Cardiac fibroblast (primary cell): ENCODE data around the gene DYRK1A.
A peak's percentile ranks its signal among the peaks of the same experiment; 100 is the strongest.
"Not testable (repeated sequence)": the region's sequence is repeated elsewhere in the genome, so short reads cannot be mapped to it uniquely, and the experiment has no call there.

Experiments used
- DNase-seq, 2 donors: peaks; one replicate each; pipeline versions ENCODE4 v3.0.0 to v3.0.0-alpha.2; 2010; ENCODE audit warnings: low read depth in 2 of 2
- H3K4me3 ChIP-seq, 2 donors: replicated peaks in 1 of 2; 1 replicate in 1 of 2; 2 replicates in 1 of 2; pipeline ENCODE4 v1.5.1; 2011; ENCODE audit warnings: low read depth in 2 of 2, low read length in 2 of 2, mild to moderate bottlenecking in 2 of 2, moderate library complexity in 1 of 2
- CTCF ChIP-seq: IDR thresholded peaks from one replicate; pipeline ENCODE4 v1.5.1; 2011; ENCODE audit warnings: low read depth, mild to moderate bottlenecking, low read length, inconsistent platforms

DYRK1A gene

GRCh38 chr21:37546949-37547614 is 180.5 kb downstream of the DYRK1A start:
- no peak for TF ChIP-seq CTCF
- H3K4me3 ChIP-seq, result no peak overlapping the region
- DNase-seq, result no peak

DNA sequence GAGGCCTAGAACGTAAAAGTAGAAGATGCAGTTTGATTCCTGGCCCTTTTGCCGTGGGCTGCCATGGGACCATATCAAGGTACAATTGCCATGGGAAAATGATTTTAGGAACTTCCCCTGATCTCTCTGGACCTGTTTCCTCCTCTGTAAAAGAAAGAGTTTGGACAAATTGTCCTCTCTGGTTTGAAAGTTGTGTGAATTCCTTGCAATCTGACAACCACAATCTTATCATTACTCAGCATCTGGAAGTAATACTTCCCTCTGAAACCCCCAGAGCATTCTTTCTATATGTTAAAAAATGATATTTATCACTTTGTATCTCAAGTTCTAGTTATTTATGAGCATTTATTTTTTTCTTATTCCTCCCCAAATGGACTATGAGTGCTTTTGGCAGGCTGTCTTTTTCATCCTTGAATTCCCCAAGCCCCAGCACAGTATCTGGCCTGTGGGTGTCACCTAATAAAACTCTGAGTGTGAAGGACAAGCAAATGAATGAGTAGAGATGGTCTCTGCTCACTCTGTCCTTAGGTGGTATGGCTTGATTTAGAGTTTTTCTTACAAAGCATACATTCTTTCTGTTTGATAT is 181.1 kb downstream of the DYRK1A start:
- no peak overlapping the region for H3K4me3 ChIP-seq
- DNase-seq, result no peak
- no peak for TF ChIP-seq CTCF

GRCh38 chr21:37548521-37548981 is 182.0 kb downstream of the DYRK1A start:
- H3K4me3 ChIP-seq, result no peak overlapping the region
- TF ChIP-seq CTCF, result no peak
- no peak for DNase-seq

DNA sequence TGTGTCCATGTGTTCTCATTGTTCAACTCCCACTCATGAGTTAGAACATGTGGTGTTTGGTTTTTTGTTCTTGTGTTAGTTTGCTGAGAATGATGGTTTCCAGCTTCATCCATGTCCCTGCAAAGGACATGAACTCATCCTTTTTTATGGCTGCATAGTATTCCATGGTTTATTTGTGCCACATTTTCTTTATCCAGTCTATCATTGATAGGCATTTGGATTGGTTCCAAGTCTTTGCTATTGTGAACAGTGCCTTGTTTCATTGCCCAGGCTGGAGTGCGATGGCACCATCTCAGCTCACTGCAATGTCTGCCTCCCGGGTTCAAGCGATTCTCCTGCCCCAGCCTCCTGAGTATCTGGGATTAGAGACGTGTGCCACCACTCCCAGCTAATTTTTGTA is 183.2 kb downstream of the DYRK1A start:
- H3K4me3 ChIP-seq, DNase-seq: not testable (repeated sequence)

- TF ChIP-seq CTCF, result no peak
These were observed 183.6 kb downstream of the DYRK1A start for GRCh38 chr21:37550157-37550556.

DNA sequence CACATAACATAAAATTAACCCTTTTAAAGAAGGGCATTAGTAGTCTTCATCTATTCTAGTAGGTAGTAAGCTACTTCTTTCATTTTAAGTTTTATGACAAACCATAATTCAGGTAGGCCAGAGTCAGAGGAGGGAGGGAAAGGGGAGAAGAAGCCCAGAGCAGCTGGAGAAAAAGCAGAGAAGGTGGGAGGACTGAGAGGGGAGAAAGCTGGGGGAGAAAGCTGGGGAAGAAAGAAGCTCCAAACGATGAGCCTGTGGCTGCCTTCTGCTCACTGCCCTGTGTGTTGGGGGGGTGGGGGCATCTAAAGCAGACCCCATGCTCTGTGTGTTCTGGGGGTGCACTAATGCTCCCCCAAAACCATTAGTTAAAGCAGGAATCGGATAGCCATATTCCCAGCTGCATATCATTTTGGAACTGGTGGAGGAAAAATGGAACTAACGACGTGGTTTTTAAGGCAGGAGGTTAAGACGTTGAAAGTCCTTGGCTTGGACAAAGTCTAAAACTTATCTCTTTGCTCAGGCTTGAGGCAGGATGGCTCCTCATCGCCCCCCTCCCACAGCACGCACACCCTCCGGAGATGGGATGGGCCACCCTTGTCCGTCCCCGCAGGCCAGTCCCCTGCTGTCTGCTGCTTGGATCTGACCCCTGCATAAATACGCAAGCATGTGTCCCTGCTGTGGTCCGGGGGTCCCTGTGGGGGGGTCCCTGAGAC is 184.2 kb downstream of the DYRK1A start:
- no peak overlapping the region for H3K4me3 ChIP-seq
- DNase-seq, result no peak
- TF ChIP-seq CTCF, result no peak

More at GRCh38 chr21:37550157-37550556, 183.6 kb downstream of the DYRK1A start:
- DNase-seq, result no peak
- H3K4me3 ChIP-seq, result no peak overlapping the region

- peak; percentile 10 to 75 for DNase-seq
These were observed 184.9 kb downstream of the DYRK1A start for GRCh38 chr21:37551331-37551992.

More at GRCh38 chr21:37551331-37551992, 184.9 kb downstream of the DYRK1A start:
- H3K4me3 ChIP-seq, result no peak overlapping the region
- TF ChIP-seq CTCF, result no peak
